ENCODE measurements around the gene ARID1B.

The ARID1B gene

DNA sequence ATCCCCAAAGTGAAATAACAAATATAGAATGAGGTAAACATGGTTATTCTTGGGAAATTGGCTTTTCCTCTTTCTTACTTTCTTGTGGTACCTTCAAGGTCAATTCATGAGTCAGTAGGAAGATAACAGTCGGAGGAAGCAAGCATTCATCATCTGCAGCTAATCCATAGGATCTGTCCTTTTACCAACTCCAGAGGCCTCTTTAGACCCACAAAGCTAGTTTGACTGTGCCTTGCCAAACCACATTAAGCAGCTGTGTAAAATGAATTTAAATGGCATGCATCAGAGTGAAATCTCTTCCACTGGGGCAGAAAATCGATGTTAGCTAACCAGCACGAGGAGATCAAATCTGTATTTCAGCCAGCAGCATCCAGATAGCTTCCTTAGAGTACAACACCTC is 374.8 kb downstream of the ARID1B start:
- Mint-ChIP-seq H3K4me1 (ENCODE audit: low read depth) (peaks cover 25% of the 10 kb centered on the region), H3K27me3 (no peaks in the 10 kb centered on the region), H3K9me3 (no peaks in the 10 kb centered on the region), H3K36me3 (ENCODE audit: low read depth) (peaks cover 70% of the 10 kb centered on the region), H3K27ac (peak overlapping the region; percentile 14), H3K4me3 (no peak overlapping the region)
- no peak for DNase-seq

DNA sequence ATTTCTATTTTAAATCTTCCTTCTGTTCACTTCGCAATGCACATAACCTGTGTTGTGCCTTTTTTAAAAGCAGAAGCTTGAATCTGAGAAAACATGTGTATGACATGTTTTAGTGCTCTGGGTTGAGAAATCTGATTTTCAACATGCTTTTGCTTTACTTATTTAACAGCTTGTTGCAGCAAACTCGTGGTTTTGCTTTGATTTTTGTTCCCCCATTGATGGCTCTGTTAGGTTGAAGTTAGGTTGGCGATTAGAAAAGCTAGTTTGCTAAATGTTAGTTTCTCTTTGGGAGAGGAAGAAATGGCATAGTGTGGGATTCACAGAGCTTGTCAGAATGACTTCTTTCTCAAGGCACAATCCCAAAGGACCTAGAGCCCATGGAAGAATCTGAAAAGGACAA is 375.4 kb downstream of the ARID1B start:
- no peak overlapping the region for H3K27ac Mint-ChIP-seq
- DNase-seq = no peak
- H3K4me3 Mint-ChIP-seq = no peak overlapping the region
- no peaks in the 10 kb centered on the region for H3K9me3 Mint-ChIP-seq
- H3K4me1 Mint-ChIP-seq (ENCODE audit: low read depth) = peaks cover 25% of the 10 kb centered on the region
- peaks cover 73% of the 10 kb centered on the region for H3K36me3 Mint-ChIP-seq (ENCODE audit: low read depth)
- no peaks in the 10 kb centered on the region for H3K27me3 Mint-ChIP-seq

DNA sequence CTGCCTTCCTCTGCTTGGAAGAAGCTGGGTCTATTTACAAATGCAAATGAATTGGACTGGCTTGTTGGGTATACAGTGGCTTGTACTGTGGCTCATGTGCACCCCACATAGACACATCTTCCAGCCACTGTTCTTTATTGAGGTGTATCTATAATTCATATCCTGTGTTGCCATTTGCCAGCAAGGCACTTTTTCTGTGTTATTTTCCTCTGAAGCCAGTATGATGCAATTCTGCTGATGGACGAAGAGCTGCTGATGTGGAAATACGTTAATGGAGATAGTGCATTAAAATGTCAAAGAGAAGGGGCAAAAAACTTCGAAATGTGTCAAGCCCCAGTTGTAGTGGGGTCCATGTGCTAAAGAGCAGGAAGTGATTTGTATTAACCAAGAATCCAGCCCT is 378.6 kb downstream of the ARID1B start:
- no peak overlapping the region for H3K4me3 Mint-ChIP-seq
- H3K9me3 Mint-ChIP-seq = no peaks in the 10 kb centered on the region
- peaks cover 51% of the 10 kb centered on the region for H3K36me3 Mint-ChIP-seq (ENCODE audit: low read depth)
- DNase-seq = no peak
- H3K4me1 Mint-ChIP-seq (ENCODE audit: low read depth) = peaks cover 19% of the 10 kb centered on the region
- H3K27me3 Mint-ChIP-seq = no peaks in the 10 kb centered on the region
- H3K27ac Mint-ChIP-seq = peak overlapping the region; percentile 5

DNA sequence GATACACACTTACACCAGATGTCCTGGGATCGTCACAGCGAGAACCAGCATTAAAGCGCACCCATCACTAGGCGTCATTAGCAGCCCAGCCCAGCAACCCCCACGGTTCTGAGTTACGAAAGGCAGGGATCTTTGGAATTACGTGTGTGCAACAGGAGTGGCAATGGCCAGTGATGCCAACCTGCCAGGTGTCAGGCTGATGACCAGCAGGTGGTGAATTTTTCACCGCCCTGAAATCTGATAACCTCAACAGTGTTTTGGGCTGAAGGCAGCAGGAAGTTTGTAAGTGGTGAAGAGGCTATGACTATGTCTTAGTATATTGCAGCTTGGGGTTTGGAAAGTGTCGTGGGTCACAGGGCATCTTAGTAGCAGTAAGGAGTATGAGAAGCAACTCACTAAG is 380.1 kb downstream of the ARID1B start:
- no peak overlapping the region for H3K27ac Mint-ChIP-seq
- H3K4me1 Mint-ChIP-seq (ENCODE audit: low read depth) = peaks cover 5% of the 10 kb centered on the region
- no peaks in the 10 kb centered on the region for H3K27me3 Mint-ChIP-seq
- H3K36me3 Mint-ChIP-seq (ENCODE audit: low read depth) = peaks cover 39% of the 10 kb centered on the region
- DNase-seq = no peak
- H3K9me3 Mint-ChIP-seq = no peaks in the 10 kb centered on the region
- H3K4me3 Mint-ChIP-seq = no peak overlapping the region

DNA sequence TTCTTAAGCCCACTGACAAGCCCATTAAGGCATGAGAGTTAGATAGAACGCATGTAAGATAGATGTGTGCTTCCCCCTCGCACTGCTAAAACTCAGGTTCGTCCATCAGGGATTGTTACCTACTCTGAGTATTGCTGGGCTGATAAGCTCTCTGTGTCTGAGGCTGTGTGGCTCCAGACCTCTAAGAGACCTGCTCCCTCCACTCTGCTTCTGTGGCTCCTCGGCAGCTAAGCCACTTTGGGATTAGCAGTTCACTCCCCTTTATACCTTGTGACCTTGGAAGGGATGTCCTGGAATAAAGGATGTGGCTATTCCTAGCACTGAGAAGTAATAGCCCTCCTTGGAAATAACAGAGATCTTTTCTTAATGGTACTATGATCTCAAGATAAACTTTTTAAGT is 381.3 kb downstream of the ARID1B start:
- Mint-ChIP-seq H3K9me3 (no peaks in the 10 kb centered on the region), H3K27ac (no peak overlapping the region), H3K4me1 (ENCODE audit: low read depth) (no peaks in the 10 kb centered on the region), H3K4me3 (no peak overlapping the region), H3K27me3 (no peaks in the 10 kb centered on the region), H3K36me3 (ENCODE audit: low read depth) (peaks cover 38% of the 10 kb centered on the region)
- DNase-seq = no peak

DNA sequence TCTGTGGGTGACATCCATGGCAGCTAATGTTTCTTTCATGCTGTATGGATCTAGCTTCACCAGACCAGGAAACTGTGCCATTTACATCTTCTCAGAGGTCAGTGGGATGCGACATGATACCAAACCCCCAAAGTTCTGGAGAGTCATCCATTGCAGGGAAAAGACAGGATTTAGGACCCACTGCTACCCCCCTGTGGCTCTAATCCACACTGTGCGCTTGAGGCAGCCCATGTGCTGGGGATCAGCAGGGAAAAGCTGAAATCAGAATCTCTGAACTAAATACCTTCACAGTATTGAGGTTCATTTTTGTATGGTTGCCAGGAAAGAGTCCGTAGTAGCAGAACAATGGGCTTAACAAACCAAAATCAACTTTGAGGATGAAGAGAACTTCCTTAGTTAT is 381.7 kb downstream of the ARID1B start:
- no peak for DNase-seq
- Mint-ChIP-seq H3K4me1 (ENCODE audit: low read depth) (no peaks in the 10 kb centered on the region), H3K4me3 (no peak overlapping the region), H3K27me3 (no peaks in the 10 kb centered on the region), H3K27ac (no peak overlapping the region), H3K9me3 (no peaks in the 10 kb centered on the region), H3K36me3 (ENCODE audit: low read depth) (peaks cover 36% of the 10 kb centered on the region)

DNA sequence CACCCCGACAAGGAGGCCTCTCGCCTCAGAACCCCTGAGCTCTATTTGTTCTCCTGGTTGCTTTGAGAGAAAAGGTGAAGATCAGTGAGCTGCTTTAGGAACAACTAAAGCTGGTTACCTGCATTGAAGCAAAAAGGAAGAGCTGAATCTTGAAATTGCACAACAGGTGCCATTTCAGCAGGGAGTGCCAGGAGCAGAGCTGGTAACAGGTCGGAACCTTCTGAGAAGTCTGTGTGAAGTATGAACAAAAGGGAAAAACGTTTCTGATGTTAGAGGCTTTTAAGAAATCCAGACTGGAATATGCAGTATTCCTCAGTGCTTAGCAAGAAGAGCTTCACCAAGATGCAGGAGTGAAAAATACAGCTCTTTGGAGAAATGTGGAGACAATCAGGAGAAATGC is 382.2 kb downstream of the ARID1B start:
- H3K27ac Mint-ChIP-seq = no peak overlapping the region
- no peak for DNase-seq
- H3K36me3 Mint-ChIP-seq (ENCODE audit: low read depth) = peaks cover 32% of the 10 kb centered on the region
- H3K4me1 Mint-ChIP-seq (ENCODE audit: low read depth) = no peaks in the 10 kb centered on the region
- no peak overlapping the region for H3K4me3 Mint-ChIP-seq
- no peaks in the 10 kb centered on the region for H3K27me3 Mint-ChIP-seq
- no peaks in the 10 kb centered on the region for H3K9me3 Mint-ChIP-seq

DNA sequence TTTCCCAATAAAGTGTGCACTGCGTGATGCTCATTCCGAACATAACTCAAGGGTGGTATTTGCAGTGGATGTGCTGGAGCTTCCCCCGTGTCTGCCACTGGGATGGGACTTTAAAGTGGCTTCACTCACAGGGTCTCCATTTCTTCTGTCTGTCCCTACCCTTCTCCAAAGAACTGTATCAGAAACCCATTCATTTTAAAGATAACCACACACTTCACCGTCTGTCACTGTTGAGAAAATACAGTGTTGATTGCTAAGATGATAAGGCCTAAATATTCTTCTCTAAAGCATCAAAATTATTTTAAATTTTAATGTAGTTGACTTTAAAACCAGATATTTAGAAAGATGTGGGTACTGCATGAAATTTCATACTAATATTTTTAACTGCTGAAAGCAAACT is 384.7 kb downstream of the ARID1B start:
- no peak overlapping the region for H3K27ac Mint-ChIP-seq
- no peaks in the 10 kb centered on the region for H3K9me3 Mint-ChIP-seq
- no peak for DNase-seq
- no peaks in the 10 kb centered on the region for H3K4me1 Mint-ChIP-seq (ENCODE audit: low read depth)
- no peaks in the 10 kb centered on the region for H3K27me3 Mint-ChIP-seq
- H3K36me3 Mint-ChIP-seq (ENCODE audit: low read depth) = peaks cover 23% of the 10 kb centered on the region
- no peak overlapping the region for H3K4me3 Mint-ChIP-seq

DNA sequence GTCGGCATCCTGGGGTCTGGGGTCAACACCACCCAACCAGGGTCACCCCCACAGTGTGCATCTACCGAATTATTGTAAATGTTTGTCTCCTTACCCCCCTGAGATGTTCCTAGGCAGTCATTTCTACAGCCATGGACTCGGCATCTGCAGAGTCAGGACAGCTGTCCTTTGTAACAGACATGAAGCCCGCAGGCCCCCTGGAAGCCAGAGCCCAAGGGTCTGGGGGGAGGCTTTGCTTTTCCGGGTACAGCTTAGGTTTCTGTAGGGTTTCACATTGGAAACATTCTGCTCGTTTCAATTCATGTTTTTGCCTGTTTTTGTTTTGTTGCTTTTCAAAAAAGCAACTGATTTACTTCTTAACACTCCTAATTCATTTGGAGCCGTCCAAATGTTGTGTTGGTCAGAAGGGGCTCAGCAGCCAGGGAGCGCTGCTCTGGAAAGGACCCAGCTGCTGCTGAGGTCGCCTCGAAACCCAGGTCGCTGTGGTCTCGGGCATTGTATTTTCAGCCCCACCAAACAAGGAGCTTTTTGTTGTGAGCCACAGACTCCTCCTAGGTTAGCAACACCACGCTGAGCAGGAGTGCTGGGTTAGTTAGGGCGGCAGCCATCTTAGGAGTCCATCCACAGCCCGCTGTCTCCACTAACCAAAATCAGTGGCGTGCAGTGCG is 385.7 kb downstream of the ARID1B start:
- no peak for DNase-seq
- Mint-ChIP-seq H3K27ac (peak overlapping the region; percentile 11), H3K4me1 (ENCODE audit: low read depth) (no peaks in the 10 kb centered on the region), H3K36me3 (ENCODE audit: low read depth) (peaks cover 28% of the 10 kb centered on the region), H3K27me3 (no peaks in the 10 kb centered on the region), H3K4me3 (no peak overlapping the region), H3K9me3 (no peaks in the 10 kb centered on the region)

DNA sequence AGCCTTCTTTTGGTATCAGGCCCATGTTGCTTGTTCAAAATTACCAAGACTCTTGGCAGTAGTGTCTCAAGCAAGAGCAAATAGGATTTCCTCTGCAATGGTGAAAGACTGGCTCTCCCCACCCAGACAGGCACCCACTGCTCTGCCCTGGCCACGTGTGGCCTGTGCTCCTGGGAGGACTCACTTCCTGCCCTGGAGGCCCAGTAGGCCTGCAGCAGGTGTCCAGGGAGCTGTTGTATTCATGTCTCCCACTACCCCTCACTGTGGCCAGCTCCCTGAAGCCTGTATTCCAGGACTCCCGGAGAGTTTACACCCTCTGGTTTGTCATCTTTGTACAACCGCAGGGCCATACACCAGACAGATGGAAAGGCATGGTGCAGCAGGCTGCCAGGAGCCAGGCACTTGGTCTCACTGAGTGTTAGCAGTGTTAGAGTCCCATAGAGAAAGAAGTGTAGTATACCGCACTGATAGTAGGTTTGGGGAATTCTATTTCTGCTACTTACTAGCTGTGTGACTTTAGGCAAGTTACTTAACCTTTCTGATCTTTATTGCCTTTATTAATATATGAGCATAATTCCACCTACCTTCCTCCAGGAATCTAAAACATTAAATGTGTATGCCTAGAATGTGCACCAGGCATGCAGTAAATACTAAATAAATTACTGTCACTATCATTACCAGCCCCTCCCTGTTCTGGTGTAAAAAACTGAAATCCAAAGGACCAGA is 386.4 kb downstream of the ARID1B start:
- peak overlapping the region; percentile 18 for H3K27ac Mint-ChIP-seq
- no peaks in the 10 kb centered on the region for H3K27me3 Mint-ChIP-seq
- H3K9me3 Mint-ChIP-seq = no peaks in the 10 kb centered on the region
- peaks cover 34% of the 10 kb centered on the region for H3K36me3 Mint-ChIP-seq (ENCODE audit: low read depth)
- H3K4me3 Mint-ChIP-seq = no peak overlapping the region
- H3K4me1 Mint-ChIP-seq (ENCODE audit: low read depth) = no peaks in the 10 kb centered on the region
- DNase-seq = no peak

DNA sequence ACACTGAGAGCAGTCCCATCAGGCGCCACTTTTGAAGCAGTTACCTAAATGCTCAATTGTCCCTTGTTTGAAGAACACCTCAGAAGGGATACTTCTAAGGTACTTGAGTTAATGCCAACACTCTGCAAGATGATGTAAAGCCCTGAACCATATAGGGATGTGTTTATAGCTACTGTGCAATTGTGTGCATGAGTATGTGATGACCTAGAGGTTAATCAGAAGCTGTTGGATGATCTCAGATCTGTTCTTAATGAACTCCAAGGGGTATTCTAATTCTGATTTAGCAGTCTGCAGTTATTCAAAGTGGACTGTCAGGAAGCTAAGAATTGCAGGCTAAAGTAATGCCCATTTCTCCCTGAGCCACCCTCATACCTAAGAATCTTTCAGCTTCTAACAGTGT is 387.8 kb downstream of the ARID1B start:
- Mint-ChIP-seq H3K36me3 (ENCODE audit: low read depth) (peaks cover 43% of the 10 kb centered on the region), H3K9me3 (no peaks in the 10 kb centered on the region), H3K4me3 (no peak overlapping the region), H3K27me3 (no peaks in the 10 kb centered on the region), H3K27ac (no peak overlapping the region), H3K4me1 (ENCODE audit: low read depth) (no peaks in the 10 kb centered on the region)
- DNase-seq = no peak

DNA sequence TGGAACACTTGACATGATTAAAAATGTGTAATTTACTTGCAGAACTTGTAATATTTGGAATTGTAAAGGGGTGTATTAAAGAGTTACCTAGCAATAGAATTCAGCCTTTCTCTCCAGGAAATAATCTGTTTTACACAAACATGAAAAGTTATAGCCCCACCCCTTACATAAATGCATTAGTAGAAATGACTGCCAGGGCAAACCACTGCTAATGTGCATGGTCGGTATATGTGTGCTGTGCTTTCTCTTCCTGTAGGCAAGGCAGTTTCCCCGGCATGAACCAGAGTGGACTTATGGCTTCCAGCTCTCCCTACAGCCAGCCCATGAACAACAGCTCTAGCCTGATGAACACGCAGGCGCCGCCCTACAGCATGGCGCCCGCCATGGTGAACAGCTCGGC is 389.6 kb downstream of the ARID1B start:
- Mint-ChIP-seq H3K36me3 (ENCODE audit: low read depth) (peaks cover 47% of the 10 kb centered on the region), H3K27me3 (no peaks in the 10 kb centered on the region), H3K27ac (no peak overlapping the region), H3K4me3 (no peak overlapping the region), H3K9me3 (no peaks in the 10 kb centered on the region), H3K4me1 (ENCODE audit: low read depth) (no peaks in the 10 kb centered on the region)
- no peak for DNase-seq

DNA sequence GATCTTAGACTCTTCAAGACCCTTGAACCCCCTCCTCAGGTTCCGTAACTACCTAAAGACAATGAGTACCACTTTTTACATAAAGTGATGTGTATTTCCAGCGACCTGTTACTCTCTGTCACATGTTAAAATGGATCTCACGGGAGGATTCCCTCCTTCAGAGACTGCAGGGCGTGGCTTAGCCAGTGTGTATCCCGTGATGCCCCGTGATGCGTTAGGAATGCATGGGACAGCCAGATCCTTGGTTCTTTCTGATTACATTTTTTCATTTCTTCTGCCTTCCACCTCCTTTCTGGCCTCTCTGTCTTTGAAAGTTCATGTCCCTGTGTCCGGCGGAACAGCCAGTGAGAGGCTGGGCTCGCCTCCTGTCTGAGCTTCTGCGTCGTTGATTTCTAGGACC is 390.7 kb downstream of the ARID1B start:
- no peaks in the 10 kb centered on the region for H3K4me1 Mint-ChIP-seq (ENCODE audit: low read depth)
- no peaks in the 10 kb centered on the region for H3K9me3 Mint-ChIP-seq

DNA sequence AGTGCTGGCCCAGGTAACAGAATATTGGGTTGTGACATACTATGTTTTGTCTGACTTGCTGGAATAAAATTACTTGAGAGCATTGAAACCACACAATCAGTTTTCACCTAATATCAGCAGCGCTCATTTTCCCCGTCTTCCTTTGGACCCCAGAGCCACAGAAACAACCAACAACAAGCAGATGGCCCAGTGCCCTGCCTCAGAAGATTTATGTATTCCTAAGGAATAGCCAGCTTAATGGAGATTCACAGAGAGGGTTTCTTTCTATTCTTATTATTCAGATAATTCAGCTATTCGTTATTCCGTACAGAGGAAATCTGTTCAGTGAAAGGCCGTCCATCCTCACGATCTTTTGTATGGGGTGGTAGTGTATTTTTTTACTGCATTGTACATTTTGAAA is 391.3 kb downstream of the ARID1B start:
- no peak for DNase-seq
- Mint-ChIP-seq H3K36me3 (ENCODE audit: low read depth) (peaks cover 52% of the 10 kb centered on the region), H3K4me3 (no peak overlapping the region), H3K27ac (no peak overlapping the region), H3K27me3 (no peaks in the 10 kb centered on the region), H3K4me1 (ENCODE audit: low read depth) (no peaks in the 10 kb centered on the region), H3K9me3 (no peaks in the 10 kb centered on the region)

More for the DNA sequence above, 390.7 kb downstream of the ARID1B start:
- no peak for DNase-seq
- no peaks in the 10 kb centered on the region for H3K27me3 Mint-ChIP-seq
- H3K27ac Mint-ChIP-seq = no peak overlapping the region
- H3K36me3 Mint-ChIP-seq (ENCODE audit: low read depth) = peaks cover 52% of the 10 kb centered on the region
- no peak overlapping the region for H3K4me3 Mint-ChIP-seq

DNA sequence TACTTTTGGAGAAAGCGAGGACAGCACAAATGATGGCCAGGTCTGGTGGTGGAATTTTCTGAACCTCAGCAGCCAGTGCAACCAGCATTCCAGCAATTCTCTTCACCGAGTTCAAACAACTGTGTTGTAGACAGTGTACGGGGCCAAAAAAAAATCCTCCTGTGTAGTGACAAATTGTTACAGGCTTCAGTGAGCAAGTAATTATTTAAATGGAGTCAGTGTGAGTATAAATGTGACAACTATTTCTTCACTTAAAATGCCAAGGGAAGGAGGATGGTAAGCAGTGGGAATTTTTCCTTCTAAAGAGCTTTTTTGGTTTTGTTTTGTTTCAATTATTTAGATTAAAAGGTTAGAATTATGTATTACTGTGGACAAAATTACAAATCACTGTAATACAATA is 392.0 kb downstream of the ARID1B start:
- peak overlapping the region; percentile 20 for H3K27ac Mint-ChIP-seq
- H3K27me3 Mint-ChIP-seq = no peaks in the 10 kb centered on the region
- H3K4me3 Mint-ChIP-seq = no peak overlapping the region
- peaks cover 55% of the 10 kb centered on the region for H3K36me3 Mint-ChIP-seq (ENCODE audit: low read depth)
- no peaks in the 10 kb centered on the region for H3K9me3 Mint-ChIP-seq
- no peaks in the 10 kb centered on the region for H3K4me1 Mint-ChIP-seq (ENCODE audit: low read depth)
- DNase-seq = no peak

Data from activated T-cell treated with anti-CD3 and anti-CD28 coated beads, Interleukin-2, amount 50 U/mL, for 24 hours (primary cell).